BLaER1 (cell line): ENCODE results near the gene MAN1B1.

Experiments used
- H3K27ac ChIP-seq: shearing (Covaris generic); formaldehyde crosslinking; 2 replicates; pipeline ENCODE4 v1.8.1; 2022
- H3K27me3 ChIP-seq: shearing (Covaris generic); formaldehyde crosslinking; 2 replicates; pipeline ENCODE4 v1.8.1; 2022
- H3K36me3 ChIP-seq: shearing (Covaris generic); formaldehyde crosslinking; 2 replicates; pipeline ENCODE4 v1.8.1; 2022
- H3K4me1 ChIP-seq: shearing (Covaris generic); formaldehyde crosslinking; 2 replicates; pipeline ENCODE4 v1.8.1; 2022
- H3K4me2 ChIP-seq: shearing (Covaris generic); formaldehyde crosslinking; 2 replicates; pipeline ENCODE4 v1.8.1; 2022
- H3K4me3 ChIP-seq: shearing (Covaris generic); formaldehyde crosslinking; 2 replicates; pipeline ENCODE4 v1.8.1; 2022
- H3K9ac ChIP-seq: shearing (Covaris generic); formaldehyde crosslinking; 2 replicates; pipeline ENCODE4 v1.8.1; 2022
- H3K9me3 ChIP-seq: shearing (Covaris generic); formaldehyde crosslinking; 2 replicates; pipeline ENCODE4 v1.8.1; 2022
- H4K20me1 ChIP-seq: shearing (Covaris generic); formaldehyde crosslinking; 2 replicates; pipeline ENCODE4 v1.8.1; 2022
- Cebpa-rat ChIP-seq: shearing (Covaris generic); IDR thresholded peaks from 2 replicates; pipeline ENCODE4 v1.8.1; 2022

The MAN1B1 gene

GRCh38 chr9:137136881-137137607, 50.3 kb downstream of the MAN1B1 start:
- Histone ChIP-seq H4K20me1 (peaks cover 36% of the 10 kb centered on the region), H3K4me2 (no peak overlapping the region), H3K4me3 (no peak overlapping the region), H3K4me1 (peaks cover 26% of the 10 kb centered on the region), H3K27ac (no peak overlapping the region), H3K9me3 (no peaks in the 10 kb centered on the region), H3K36me3 (no peaks in the 10 kb centered on the region), H3K9ac (no peak overlapping the region), H3K27me3 (peaks cover 79% of the 10 kb centered on the region)
- no peak for TF ChIP-seq Cebpa-rat

DNA sequence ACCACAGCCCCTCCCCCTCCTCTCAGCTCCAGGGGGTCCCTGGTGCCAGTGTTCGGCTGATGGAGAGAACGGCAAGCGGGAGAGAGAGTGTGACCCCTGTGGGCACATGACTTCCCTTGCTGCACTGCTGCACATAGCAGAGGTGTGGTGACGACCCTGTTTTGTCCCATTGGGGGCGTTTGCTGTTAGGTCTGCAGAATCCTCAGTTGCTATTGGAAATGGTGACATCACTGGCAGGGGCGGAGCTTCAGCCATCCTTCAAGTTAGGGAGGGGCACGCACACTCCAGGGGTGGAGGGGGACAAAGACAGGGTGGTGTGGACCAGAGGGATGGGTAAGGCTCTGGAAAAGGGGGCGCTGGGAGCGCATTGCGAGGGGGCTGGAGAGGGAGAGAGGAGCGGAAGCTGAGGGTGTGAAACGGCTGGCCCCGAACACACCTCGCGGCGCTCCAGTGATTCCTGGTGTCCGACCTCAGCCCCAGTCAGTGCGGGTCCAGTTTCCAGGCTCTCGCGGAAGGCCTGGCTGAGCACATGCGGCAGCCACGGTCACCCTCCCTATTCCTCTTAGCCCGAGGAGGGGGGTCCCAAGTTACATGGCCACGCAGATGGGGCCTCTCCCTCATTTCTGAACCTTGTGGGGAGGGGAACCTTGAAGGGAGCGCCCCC, 51.4 kb downstream of the MAN1B1 start:
- Histone ChIP-seq H3K4me3 (no peak overlapping the region), H3K4me1 (peaks cover 26% of the 10 kb centered on the region), H3K9me3 (no peaks in the 10 kb centered on the region), H3K27ac (no peak overlapping the region), H3K27me3 (peaks cover 82% of the 10 kb centered on the region), H3K4me2 (peak overlapping the region; percentile 74), H3K36me3 (no peaks in the 10 kb centered on the region), H3K9ac (no peak overlapping the region), H4K20me1 (peaks cover 36% of the 10 kb centered on the region)
- TF ChIP-seq Cebpa-rat: no peak

- Histone ChIP-seq H3K4me1 (peaks cover 32% of the 10 kb centered on the region), H3K4me2 (peak within 1 kb of the TSS; percentile 74), H3K36me3 (no peaks in the 10 kb centered on the region), H3K9ac (no peak within 1 kb of the TSS), H3K27ac (no peak within 1 kb of the TSS), H3K27me3 (peaks cover 88% of the 10 kb centered on the region), H3K9me3 (no peaks in the 10 kb centered on the region), H3K4me3 (no peak within 1 kb of the TSS), H4K20me1 (peaks cover 36% of the 10 kb centered on the region)
- no peak for TF ChIP-seq Cebpa-rat
Observed at GRCh38 chr9:137138722-137139467, 52.1 kb downstream of the MAN1B1 start, which contains the start of gene GRIN1. Gene GRIN1 (plus strand): TSS chr9:137139154. CDS start chr9:137139487, 333 bp downstream.

DNA sequence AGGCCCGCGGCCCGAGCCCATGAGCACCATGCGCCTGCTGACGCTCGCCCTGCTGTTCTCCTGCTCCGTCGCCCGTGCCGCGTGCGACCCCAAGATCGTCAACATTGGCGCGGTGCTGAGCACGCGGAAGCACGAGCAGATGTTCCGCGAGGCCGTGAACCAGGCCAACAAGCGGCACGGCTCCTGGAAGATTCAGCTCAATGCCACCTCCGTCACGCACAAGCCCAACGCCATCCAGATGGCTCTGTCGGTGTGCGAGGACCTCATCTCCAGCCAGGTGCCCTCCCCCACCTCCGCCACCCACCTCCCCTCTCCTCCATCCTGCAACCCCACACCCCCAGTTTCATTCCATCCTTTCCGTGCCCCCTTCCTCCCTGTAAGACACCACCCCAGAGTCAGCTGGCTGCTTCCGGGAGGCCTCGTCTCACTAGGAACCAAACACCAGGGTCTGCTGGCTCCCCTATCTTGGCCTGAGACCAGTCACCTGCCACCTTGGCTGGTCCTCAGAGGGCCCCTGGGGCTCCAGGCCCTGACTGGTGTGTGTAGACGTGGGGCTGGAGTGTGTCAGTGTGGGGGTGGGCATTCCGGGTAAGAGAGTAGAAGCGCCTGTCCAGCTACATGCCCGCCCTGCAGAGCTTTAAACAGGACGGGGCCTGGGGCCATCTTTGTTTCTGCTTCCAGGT, 52.8 kb downstream of the MAN1B1 start:
- peaks cover 82% of the 10 kb centered on the region for H3K27me3 ChIP-seq
- H3K4me2 ChIP-seq: peak overlapping the region; percentile 74
- no peak for TF ChIP-seq Cebpa-rat
- peaks cover 36% of the 10 kb centered on the region for H4K20me1 ChIP-seq
- H3K4me3 ChIP-seq: no peak overlapping the region
- H3K9me3 ChIP-seq: no peaks in the 10 kb centered on the region
- peaks cover 32% of the 10 kb centered on the region for H3K4me1 ChIP-seq
- H3K27ac ChIP-seq: no peak overlapping the region
- H3K36me3 ChIP-seq: no peaks in the 10 kb centered on the region
- no peak overlapping the region for H3K9ac ChIP-seq

- Histone ChIP-seq H3K27ac (no peak overlapping the region), H3K9ac (no peak overlapping the region), H3K4me3 (no peak overlapping the region), H3K27me3 (peaks cover 74% of the 10 kb centered on the region), H4K20me1 (peaks cover 36% of the 10 kb centered on the region), H3K36me3 (no peaks in the 10 kb centered on the region), H3K4me1 (peaks cover 32% of the 10 kb centered on the region), H3K4me2 (no peak overlapping the region), H3K9me3 (no peaks in the 10 kb centered on the region)
- TF ChIP-seq Cebpa-rat: no peak
Observed at GRCh38 chr9:137140151-137141012, 53.6 kb downstream of the MAN1B1 start.

DNA sequence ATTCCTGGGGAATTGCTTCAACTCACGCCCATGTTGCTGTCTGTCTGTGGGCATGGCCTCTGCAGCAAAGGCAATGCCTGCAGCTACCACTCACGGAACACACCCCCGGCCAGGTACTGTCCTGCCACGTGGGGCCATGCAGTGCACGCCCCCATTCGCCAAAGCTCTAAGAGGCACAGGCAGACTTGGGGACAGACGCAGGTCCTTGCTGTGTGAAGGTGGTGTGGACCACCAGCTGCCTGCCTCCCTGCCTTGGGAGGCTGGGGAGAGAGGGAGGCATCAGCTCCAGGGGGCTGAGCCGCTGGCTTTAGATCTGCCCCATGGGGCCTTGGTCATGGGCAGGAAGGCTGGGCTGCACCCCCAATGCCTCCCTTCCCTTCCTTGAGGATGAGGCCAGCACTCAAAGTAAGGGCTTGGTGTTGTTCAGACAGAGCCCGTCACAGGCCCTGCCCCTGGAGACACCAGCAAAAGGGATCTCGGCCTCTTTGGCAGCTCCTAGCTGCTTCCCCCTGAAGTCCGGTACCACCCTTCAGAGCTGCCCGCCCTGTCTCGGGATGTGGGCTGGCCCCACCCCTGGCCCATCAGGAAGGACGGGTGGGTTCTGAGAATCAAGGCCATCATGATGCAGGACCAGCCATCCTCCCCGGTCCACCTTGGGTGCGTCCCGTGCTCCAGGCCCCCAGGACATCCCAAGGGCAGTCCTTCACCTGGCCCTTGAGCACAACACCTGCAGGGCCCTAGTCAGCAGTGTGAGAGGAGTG, 54.4 kb downstream of the MAN1B1 start:
- H3K36me3 ChIP-seq: no peaks in the 10 kb centered on the region
- H3K9ac ChIP-seq: no peak overlapping the region
- no peak overlapping the region for H3K27ac ChIP-seq
- H3K4me2 ChIP-seq: no peak overlapping the region
- no peak for TF ChIP-seq Cebpa-rat
- no peaks in the 10 kb centered on the region for H3K9me3 ChIP-seq
- peaks cover 36% of the 10 kb centered on the region for H4K20me1 ChIP-seq
- H3K27me3 ChIP-seq: peaks cover 65% of the 10 kb centered on the region
- no peak overlapping the region for H3K4me3 ChIP-seq
- peaks cover 32% of the 10 kb centered on the region for H3K4me1 ChIP-seq

DNA sequence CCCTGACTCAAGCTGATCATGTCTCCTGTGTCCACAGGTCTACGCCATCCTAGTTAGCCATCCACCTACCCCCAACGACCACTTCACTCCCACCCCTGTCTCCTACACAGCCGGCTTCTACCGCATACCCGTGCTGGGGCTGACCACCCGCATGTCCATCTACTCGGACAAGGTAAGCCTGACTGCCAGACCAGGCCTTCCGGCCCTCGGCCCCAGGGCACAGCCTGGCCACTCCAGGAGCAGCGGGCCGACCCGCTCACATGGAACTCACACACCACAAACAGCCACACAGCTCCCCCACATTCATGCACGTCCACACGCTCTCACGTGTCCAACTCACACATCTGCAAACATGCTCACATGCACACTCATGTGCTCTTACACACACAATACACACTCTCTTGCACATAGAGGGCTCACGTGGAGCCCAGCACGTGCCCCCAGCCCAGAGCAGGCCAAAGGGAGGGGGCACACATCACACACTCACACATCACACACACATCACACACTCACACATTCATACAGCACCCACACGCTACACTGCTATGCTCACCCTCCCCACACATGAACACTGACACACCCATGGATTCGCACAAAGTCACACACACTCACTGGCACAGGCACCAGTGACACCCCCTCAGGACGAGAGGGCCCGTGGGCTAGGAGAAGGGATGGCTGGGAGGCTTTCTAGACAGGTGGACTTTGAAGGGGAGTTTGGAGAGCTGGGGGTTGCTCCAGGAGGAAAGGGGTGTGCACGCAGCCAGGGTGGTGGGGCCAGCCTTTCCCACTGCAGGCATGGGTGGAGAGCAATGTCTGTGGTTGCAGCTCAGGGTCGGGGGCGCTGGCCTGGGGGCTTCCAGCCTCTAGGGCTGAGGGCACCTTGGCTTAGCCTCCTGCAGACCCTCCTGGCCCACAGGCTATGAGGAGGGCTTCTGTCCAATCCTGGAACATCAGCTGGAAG, 55.5 kb downstream of the MAN1B1 start:
- H3K27me3 ChIP-seq: peaks cover 55% of the 10 kb centered on the region
- H3K27ac ChIP-seq: no peak overlapping the region
- no peaks in the 10 kb centered on the region for H3K9me3 ChIP-seq
- H3K4me2 ChIP-seq: no peak overlapping the region
- peaks cover 28% of the 10 kb centered on the region for H3K4me1 ChIP-seq
- TF ChIP-seq Cebpa-rat: no peak
- no peak overlapping the region for H3K9ac ChIP-seq
- peaks cover 31% of the 10 kb centered on the region for H4K20me1 ChIP-seq
- no peak overlapping the region for H3K4me3 ChIP-seq
- H3K36me3 ChIP-seq: no peaks in the 10 kb centered on the region
